Subcutaneous preadipocyte (primary cell): ENCODE results near the gene USP14. TPM values are rescaled to one million over a fixed set of nuclear protein-coding genes. Genes with fewer than 3 reads are reported as not detected.

Experiments used
- small RNA-seq: library from RNA; depleted of rRNA; stranded (forward); fragments of <200 nt; gene quantifications from one replicate; pipeline ENCODE3, GENCODE V24; 2012
- total RNA-seq: library from RNA; depleted of rRNA; stranded (reverse); fragments of >200 nt; gene quantifications from 2 replicates; pipeline ENCODE4 v1.2.3, GENCODE V29; 2012

Gene USP14
- total RNA-seq: 18.4 and 19.0 TPM in 2 replicates

DNA sequence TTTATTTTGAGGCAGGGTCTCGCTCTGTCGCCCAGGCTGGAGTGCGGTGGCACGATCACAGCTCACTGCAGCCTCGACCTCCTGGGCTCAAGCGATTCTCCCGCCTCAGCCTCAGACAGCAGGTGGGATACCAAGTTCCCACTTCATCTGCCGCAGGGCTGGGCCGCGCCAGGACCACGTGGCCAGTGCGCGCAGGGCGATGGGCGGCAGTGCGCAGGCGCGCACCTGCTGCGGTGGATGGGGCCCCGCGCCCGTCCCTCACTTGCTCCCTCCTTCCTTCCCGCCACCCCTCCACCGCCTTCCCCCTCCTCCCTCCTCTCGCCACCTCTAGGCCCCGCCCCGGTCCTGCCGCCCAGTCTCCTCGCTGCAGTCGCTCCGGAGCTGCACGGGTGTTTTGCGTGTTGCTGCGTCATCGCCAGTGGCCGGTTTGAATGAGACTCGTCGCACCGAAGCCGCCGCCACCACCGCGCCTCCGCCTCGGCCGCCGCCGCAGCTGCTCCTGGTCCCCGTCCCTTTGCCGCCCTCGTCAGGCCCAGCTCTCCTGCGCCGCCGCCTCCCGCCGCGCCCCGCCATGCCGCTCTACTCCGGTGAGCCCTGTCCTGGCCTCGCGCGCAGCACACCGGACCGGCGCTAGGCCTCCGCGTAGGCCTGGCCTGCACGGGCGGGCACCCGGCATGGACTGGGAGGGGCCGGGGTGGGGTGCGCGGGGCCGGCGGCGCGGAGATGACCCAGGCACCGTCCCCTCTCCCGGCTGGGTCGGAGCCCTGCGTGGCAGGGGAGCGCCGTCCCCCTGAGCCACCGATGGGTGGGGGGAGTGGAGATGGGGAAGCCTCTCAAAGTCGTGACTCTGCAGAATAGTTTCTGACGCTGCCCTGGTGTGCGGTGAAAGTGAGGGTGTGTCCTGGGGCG lies at the start of gene USP14:
Gene USP14 (plus strand): TSS at position 430 of the 909 bp plus-strand sequence. CDS start 142 bp downstream, at position 572.

Small RNA genes lying within 50 kb of the gene (small RNA-seq; reads per million reads assigned to genes)
- gene MIR8078: not detected

Other genes with a start within 250 kb of the USP14 start
- not detected in 2 replicates for gene TUBB8B, start 108.9 kb upstream of the USP14 start, total RNA-seq
- gene THOC1, start 109.5 kb downstream of the USP14 start, total RNA-seq: 43.0 and 52.4 TPM in 2 replicates